NCI-H1048 (cell line): ENCODE data around the gene GABRP.
"Not testable (repeated sequence)": the region's sequence is repeated elsewhere in the genome, so short reads cannot be mapped to it uniquely, and the experiment has no call there.

Experiments
- DNase-seq: peaks from one replicate; lab custom pipeline; 2025; lab: John Stamatoyannopoulos, UW

The GABRP gene

GRCh38 chr5:170755679-170756456 lies 27.7 kb upstream of the GABRP start:
- DNase-seq = no peak

- no peak for DNase-seq
Observed at GRCh38 chr5:170756691-170757090, 26.8 kb upstream of the GABRP start.

- DNase-seq = no peak
Observed at GRCh38 chr5:170757182-170757601, 26.3 kb upstream of the GABRP start.

GRCh38 chr5:170757669-170758068 lies 25.9 kb upstream of the GABRP start:
- DNase-seq = no peak

- no peak for DNase-seq
Observed at GRCh38 chr5:170758481-170758880, 25.0 kb upstream of the GABRP start.

- DNase-seq = no peak
Observed at GRCh38 chr5:170760113-170760512, 23.4 kb upstream of the GABRP start.

GRCh38 chr5:170761048-170761707 lies 22.3 kb upstream of the GABRP start:
- DNase-seq = no peak

GRCh38 chr5:170761708-170762066 lies 21.8 kb upstream of the GABRP start:
- DNase-seq = no peak

GRCh38 chr5:170762298-170762697 lies 21.2 kb upstream of the GABRP start:
- not testable (repeated sequence) for DNase-seq

GRCh38 chr5:170765868-170766267 lies 17.7 kb upstream of the GABRP start:
- DNase-seq = not testable (repeated sequence)

- DNase-seq = no peak
Observed at GRCh38 chr5:170769246-170769645, 14.3 kb upstream of the GABRP start.

GRCh38 chr5:170769898-170770416 lies 13.6 kb upstream of the GABRP start:
- DNase-seq = no peak

GRCh38 chr5:170771496-170771895 lies 12.0 kb upstream of the GABRP start:
- no peak for DNase-seq

GRCh38 chr5:170773024-170773985 lies 10.2 kb upstream of the GABRP start:
- no peak for DNase-seq

GRCh38 chr5:170774831-170775230 lies 8.7 kb upstream of the GABRP start:
- no peak for DNase-seq

- DNase-seq = no peak
Observed at GRCh38 chr5:170781946-170782345, 1.6 kb upstream of the GABRP start.

- no peak for DNase-seq
Observed at GRCh38 chr5:170782438-170782837, 1.1 kb upstream of the GABRP start.

- DNase-seq = no peak
Observed at GRCh38 chr5:170785416-170785815, 1.9 kb downstream of the GABRP start.

- DNase-seq = no peak
Observed at GRCh38 chr5:170787216-170787615, 3.7 kb downstream of the GABRP start.

- DNase-seq = no peak
Observed at GRCh38 chr5:170788626-170789304, 5.2 kb downstream of the GABRP start.

- DNase-seq = no peak
Observed at GRCh38 chr5:170791325-170791954, 7.9 kb downstream of the GABRP start.
